C4-2B (cell line): ENCODE results near the gene FITM1.

Experiments used
- CTCF ChIP-seq: fragments of 450-650 bp; conservative IDR thresholded peaks from 2 replicates; pipeline ENCODE4 v1.5.1; 2017; ENCODE audit warnings: mild to moderate bottlenecking
- ZFX ChIP-seq: fragments of 450-650 bp; IDR thresholded peaks from 2 replicates; pipeline ENCODE4 v1.6.1; 2017

GRCh38 chr14:24089890-24090289, 40.6 kb upstream of the FITM1 start:
- TF ChIP-seq CTCF = no peak
- no peak for TF ChIP-seq ZFX
